Measurements from ENCODE around the gene REPS2. TPM values are rescaled to one million over a fixed set of nuclear protein-coding genes. Genes with fewer than 3 reads are reported as not detected.

REPS2 gene
- total and polyA plus RNA-seq, 2 experiments from 2014 or later: 1.2 to 4.4 TPM

DNA sequence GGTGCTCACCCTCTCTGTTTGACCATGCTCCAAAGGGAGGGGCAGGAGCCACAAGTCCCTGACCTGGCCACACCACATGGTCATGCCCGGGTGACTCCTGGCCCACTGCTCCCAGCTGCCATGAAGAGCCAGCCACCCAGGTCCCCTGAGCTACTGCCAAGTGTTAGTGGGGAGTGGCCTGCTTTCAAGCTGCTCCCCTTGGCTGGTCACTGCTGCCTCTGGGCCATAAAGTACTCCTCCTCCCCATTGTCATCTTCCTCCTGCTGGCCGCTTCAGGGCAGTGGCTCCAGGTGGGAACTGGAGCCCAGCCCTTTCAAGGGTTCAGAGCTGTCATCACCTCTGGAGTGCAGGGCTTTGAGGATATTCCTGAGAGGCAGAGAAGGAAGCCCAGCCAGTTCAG is 49.0 kb upstream of the REPS2 start:
- no peaks in the 10 kb centered on the region for H3K9me2 ChIP-seq (ENCODE audit: insufficient read depth)
- Mint-ChIP-seq H3K4me1 (peaks cover 3% of the 10 kb centered on the region; the same call in 2 of the 3 replicates), H3K4me3 (no peak overlapping the region), H3K9me3 (no peaks in the 10 kb centered on the region; the same call in 2 of the 3 replicates), H3K27me3 (ENCODE audit: insufficient read depth, low read depth, poor library complexity) (peaks cover 2% of the 10 kb centered on the region), H3K27ac (no peak overlapping the region), H3K36me3 (ENCODE audit: low read depth) (no peaks in the 10 kb centered on the region)
- no peaks in the 10 kb centered on the region for H3K4me1 ChIP-seq (ENCODE audit: insufficient read depth)
- no peak overlapping the region for H2AFZ ChIP-seq
- no peak overlapping the region for H3K4me3 ChIP-seq
- H3K27ac ChIP-seq (ENCODE audit: low read depth): no peak overlapping the region
- H3K36me3 ChIP-seq (ENCODE audit: insufficient read depth): no peaks in the 10 kb centered on the region
- ATAC-seq: no peak
- no peaks in the 10 kb centered on the region for H3K27me3 ChIP-seq (ENCODE audit: insufficient read depth)
- H3K79me2 ChIP-seq (replicated peaks; ENCODE audit: insufficient read depth): no peaks in the 10 kb centered on the region
- H3K4me2 ChIP-seq: no peak overlapping the region
- H3F3A ChIP-seq (replicated peaks; ENCODE audit: low read depth): no peaks in the 10 kb centered on the region
- TF ChIP-seq JUNB (IDR thresholded peaks at IDR 0.05; ENCODE audit: unreplicated experiment) (no peak), NANOG (IDR thresholded peaks at IDR 0.05; ENCODE audit: borderline replicate concordance) (no peak), POLR2AphosphoS5 (IDR thresholded peaks at IDR 0.05; ENCODE audit: low read depth) (no peak), STAT1 (IDR thresholded peaks at IDR 0.05; ENCODE audit: unreplicated experiment) (no peak), EZH2 (IDR thresholded peaks at IDR 0.05; ENCODE audit: low read depth, unreplicated experiment) (no peak), CREB1 (CRISPR knock-in tag; IDR thresholded peaks at IDR 0.05; ENCODE audit: low read depth) (no peak), EZH2phosphoT487 (IDR thresholded peaks at IDR 0.05; ENCODE audit: unreplicated experiment) (no peak), ZNF114 (CRISPR knock-in tag; IDR thresholded peaks at IDR 0.05) (no peak), ZNF331 (CRISPR knock-in tag; IDR thresholded peaks at IDR 0.05; ENCODE audit: low read depth) (no peak)
- TF ChIP-seq, protein P1, sequence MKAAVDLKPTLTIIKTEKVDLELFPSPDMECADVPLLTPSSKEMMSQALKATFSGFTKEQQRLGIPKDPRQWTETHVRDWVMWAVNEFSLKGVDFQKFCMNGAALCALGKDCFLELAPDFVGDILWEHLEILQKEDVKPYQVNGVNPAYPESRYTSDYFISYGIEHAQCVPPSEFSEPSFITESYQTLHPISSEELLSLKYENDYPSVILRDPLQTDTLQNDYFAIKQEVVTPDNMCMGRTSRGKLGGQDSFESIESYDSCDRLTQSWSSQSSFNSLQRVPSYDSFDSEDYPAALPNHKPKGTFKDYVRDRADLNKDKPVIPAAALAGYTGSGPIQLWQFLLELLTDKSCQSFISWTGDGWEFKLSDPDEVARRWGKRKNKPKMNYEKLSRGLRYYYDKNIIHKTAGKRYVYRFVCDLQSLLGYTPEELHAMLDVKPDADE (IDR thresholded peaks at IDR 0.05): no peak
- TF ChIP-seq, protein P2, sequence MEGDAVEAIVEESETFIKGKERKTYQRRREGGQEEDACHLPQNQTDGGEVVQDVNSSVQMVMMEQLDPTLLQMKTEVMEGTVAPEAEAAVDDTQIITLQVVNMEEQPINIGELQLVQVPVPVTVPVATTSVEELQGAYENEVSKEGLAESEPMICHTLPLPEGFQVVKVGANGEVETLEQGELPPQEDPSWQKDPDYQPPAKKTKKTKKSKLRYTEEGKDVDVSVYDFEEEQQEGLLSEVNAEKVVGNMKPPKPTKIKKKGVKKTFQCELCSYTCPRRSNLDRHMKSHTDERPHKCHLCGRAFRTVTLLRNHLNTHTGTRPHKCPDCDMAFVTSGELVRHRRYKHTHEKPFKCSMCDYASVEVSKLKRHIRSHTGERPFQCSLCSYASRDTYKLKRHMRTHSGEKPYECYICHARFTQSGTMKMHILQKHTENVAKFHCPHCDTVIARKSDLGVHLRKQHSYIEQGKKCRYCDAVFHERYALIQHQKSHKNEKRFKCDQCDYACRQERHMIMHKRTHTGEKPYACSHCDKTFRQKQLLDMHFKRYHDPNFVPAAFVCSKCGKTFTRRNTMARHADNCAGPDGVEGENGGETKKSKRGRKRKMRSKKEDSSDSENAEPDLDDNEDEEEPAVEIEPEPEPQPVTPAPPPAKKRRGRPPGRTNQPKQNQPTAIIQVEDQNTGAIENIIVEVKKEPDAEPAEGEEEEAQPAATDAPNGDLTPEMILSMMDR (conservative IDR thresholded peaks at IDR 0.05; ENCODE audit: low read depth in 2 of 2): no peak
- TF ChIP-seq, protein P3, sequence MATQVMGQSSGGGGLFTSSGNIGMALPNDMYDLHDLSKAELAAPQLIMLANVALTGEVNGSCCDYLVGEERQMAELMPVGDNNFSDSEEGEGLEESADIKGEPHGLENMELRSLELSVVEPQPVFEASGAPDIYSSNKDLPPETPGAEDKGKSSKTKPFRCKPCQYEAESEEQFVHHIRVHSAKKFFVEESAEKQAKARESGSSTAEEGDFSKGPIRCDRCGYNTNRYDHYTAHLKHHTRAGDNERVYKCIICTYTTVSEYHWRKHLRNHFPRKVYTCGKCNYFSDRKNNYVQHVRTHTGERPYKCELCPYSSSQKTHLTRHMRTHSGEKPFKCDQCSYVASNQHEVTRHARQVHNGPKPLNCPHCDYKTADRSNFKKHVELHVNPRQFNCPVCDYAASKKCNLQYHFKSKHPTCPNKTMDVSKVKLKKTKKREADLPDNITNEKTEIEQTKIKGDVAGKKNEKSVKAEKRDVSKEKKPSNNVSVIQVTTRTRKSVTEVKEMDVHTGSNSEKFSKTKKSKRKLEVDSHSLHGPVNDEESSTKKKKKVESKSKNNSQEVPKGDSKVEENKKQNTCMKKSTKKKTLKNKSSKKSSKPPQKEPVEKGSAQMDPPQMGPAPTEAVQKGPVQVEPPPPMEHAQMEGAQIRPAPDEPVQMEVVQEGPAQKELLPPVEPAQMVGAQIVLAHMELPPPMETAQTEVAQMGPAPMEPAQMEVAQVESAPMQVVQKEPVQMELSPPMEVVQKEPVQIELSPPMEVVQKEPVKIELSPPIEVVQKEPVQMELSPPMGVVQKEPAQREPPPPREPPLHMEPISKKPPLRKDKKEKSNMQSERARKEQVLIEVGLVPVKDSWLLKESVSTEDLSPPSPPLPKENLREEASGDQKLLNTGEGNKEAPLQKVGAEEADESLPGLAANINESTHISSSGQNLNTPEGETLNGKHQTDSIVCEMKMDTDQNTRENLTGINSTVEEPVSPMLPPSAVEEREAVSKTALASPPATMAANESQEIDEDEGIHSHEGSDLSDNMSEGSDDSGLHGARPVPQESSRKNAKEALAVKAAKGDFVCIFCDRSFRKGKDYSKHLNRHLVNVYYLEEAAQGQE (IDR thresholded peaks at IDR 0.05; ENCODE audit: unreplicated experiment): no peak
- TF ChIP-seq, protein P4, sequence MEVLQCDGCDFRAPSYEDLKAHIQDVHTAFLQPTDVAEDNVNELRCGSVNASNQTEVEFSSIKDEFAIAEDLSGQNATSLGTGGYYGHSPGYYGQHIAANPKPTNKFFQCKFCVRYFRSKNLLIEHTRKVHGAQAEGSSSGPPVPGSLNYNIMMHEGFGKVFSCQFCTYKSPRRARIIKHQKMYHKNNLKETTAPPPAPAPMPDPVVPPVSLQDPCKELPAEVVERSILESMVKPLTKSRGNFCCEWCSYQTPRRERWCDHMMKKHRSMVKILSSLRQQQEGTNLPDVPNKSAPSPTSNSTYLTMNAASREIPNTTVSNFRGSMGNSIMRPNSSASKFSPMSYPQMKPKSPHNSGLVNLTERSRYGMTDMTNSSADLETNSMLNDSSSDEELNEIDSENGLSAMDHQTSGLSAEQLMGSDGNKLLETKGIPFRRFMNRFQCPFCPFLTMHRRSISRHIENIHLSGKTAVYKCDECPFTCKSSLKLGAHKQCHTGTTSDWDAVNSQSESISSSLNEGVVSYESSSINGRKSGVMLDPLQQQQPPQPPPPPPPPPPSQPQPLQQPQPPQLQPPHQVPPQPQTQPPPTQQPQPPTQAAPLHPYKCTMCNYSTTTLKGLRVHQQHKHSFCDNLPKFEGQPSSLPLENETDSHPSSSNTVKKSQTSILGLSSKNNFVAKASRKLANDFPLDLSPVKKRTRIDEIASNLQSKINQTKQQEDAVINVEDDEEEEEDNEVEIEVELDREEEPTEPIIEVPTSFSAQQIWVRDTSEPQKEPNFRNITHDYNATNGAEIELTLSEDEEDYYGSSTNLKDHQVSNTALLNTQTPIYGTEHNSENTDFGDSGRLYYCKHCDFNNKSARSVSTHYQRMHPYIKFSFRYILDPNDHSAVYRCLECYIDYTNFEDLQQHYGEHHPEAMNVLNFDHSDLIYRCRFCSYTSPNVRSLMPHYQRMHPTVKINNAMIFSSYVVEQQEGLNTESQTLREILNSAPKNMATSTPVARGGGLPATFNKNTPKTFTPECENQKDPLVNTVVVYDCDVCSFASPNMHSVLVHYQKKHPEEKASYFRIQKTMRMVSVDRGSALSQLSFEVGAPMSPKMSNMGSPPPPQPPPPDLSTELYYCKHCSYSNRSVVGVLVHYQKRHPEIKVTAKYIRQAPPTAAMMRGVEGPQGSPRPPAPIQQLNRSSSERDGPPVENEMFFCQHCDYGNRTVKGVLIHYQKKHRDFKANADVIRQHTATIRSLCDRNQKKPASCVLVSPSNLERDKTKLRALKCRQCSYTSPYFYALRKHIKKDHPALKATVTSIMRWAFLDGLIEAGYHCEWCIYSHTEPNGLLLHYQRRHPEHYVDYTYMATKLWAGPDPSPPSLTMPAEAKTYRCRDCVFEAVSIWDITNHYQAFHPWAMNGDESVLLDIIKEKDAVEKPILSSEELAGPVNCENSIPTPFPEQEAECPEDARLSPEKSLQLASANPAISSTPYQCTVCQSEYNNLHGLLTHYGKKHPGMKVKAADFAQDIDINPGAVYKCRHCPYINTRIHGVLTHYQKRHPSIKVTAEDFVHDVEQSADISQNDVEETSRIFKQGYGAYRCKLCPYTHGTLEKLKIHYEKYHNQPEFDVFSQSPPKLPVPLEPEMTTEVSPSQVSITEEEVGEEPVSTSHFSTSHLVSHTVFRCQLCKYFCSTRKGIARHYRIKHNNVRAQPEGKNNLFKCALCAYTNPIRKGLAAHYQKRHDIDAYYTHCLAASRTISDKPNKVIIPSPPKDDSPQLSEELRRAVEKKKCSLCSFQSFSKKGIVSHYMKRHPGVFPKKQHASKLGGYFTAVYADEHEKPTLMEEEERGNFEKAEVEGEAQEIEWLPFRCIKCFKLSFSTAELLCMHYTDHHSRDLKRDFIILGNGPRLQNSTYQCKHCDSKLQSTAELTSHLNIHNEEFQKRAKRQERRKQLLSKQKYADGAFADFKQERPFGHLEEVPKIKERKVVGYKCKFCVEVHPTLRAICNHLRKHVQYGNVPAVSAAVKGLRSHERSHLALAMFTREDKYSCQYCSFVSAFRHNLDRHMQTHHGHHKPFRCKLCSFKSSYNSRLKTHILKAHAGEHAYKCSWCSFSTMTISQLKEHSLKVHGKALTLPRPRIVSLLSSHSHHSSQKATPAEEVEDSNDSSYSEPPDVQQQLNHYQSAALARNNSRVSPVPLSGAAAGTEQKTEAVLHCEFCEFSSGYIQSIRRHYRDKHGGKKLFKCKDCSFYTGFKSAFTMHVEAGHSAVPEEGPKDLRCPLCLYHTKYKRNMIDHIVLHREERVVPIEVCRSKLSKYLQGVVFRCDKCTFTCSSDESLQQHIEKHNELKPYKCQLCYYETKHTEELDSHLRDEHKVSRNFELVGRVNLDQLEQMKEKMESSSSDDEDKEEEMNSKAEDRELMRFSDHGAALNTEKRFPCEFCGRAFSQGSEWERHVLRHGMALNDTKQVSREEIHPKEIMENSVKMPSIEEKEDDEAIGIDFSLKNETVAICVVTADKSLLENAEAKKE (CRISPR knock-in tag; IDR thresholded peaks at IDR 0.05): no peak
- no peaks in the 10 kb centered on the region for H4K20me1 ChIP-seq (replicated peaks; ENCODE audit: insufficient read depth)
- no peak for DNase-seq (ENCODE audit: low spot score)

Measured in GM23338 (cell line).